NCI-H1930 (cell line): Measurements from ENCODE around the gene PUS7.
"Not testable (repeated sequence)": the region's sequence is repeated elsewhere in the genome, so short reads cannot be mapped to it uniquely, and the experiment has no call there.

ENCODE experiments used
- DNase-seq, 2 experiments: peaks; one replicate each; lab custom pipeline; 2025; lab: John Stamatoyannopoulos, UW

PUS7 gene

GRCh38 chr7:105497016-105497415 is 25.1 kb downstream of the PUS7 start:
- DNase-seq: no peak

GRCh38 chr7:105496521-105496920 is 25.6 kb downstream of the PUS7 start:
- no peak for DNase-seq

GRCh38 chr7:105493923-105494315 is 28.2 kb downstream of the PUS7 start:
- DNase-seq: no peak

GRCh38 chr7:105493196-105493922 is 28.7 kb downstream of the PUS7 start:
- no peak for DNase-seq

- no peak for DNase-seq
These were observed 32.7 kb downstream of the PUS7 start for GRCh38 chr7:105489409-105489808.

GRCh38 chr7:105487579-105488571 is 34.2 kb downstream of the PUS7 start:
- no peak for DNase-seq

GRCh38 chr7:105480931-105481330 is 41.1 kb downstream of the PUS7 start:
- no peak for DNase-seq

GRCh38 chr7:105478606-105479005 is 43.5 kb downstream of the PUS7 start:
- no peak for DNase-seq

- no peak for DNase-seq
These were observed 44.2 kb downstream of the PUS7 start for GRCh38 chr7:105477908-105478307.

GRCh38 chr7:105474045-105474444 is 48.0 kb downstream of the PUS7 start:
- DNase-seq: no peak

GRCh38 chr7:105473163-105473562 is 48.9 kb downstream of the PUS7 start:
- no peak for DNase-seq

- no peak for DNase-seq
These were observed 51.2 kb downstream of the PUS7 start for GRCh38 chr7:105470846-105471245.

- no peak for DNase-seq
These were observed 52.0 kb downstream of the PUS7 start for GRCh38 chr7:105470090-105470489.

GRCh38 chr7:105462765-105463420 is 59.2 kb downstream of the PUS7 start:
- DNase-seq: no peak

GRCh38 chr7:105461518-105461917 is 60.6 kb downstream of the PUS7 start:
- DNase-seq: no peak

GRCh38 chr7:105457619-105458225 is 64.3 kb downstream of the PUS7 start:
- DNase-seq: no peak

GRCh38 chr7:105454921-105455320 is 67.2 kb downstream of the PUS7 start:
- DNase-seq: no peak

GRCh38 chr7:105454095-105454747 is 67.8 kb downstream of the PUS7 start:
- DNase-seq: no peak

GRCh38 chr7:105452085-105452484 is 70.0 kb downstream of the PUS7 start:
- DNase-seq: no peak

- not testable (repeated sequence) for DNase-seq
These were observed 71.2 kb downstream of the PUS7 start for GRCh38 chr7:105450870-105451269.

- no peak for DNase-seq
These were observed 71.8 kb downstream of the PUS7 start for GRCh38 chr7:105450177-105450861.
